ENCODE data around the gene RGMA.

The RGMA gene

DNA sequence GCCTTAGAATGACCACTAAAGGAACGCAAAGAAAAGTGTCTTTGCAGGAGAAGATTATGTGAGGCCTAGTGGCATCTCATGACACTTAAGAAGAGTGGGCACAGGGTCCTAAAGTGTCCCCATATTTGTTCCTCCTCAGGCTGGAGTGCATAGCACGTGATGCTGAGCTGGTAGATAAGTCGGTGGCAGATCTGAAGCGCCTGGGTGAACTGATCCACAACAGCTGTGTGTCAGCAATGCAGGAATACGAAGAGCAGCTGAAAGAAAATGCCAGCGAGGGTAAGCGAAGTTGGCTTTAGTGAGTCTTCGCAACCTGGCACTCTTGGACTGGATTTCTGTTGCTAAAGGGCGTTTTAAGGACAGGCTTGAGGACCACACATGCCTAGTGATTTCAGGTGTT is 96.3 kb downstream of the RGMA start:
- no peak for DNase-seq (ENCODE audit: low spot score)
- in situ Hi-C loops (cut with MboI; ENCODE audit: low sequenced_read_pairs, unreplicated experiment) = no loop called here
- TF ChIP-seq, protein P1, sequence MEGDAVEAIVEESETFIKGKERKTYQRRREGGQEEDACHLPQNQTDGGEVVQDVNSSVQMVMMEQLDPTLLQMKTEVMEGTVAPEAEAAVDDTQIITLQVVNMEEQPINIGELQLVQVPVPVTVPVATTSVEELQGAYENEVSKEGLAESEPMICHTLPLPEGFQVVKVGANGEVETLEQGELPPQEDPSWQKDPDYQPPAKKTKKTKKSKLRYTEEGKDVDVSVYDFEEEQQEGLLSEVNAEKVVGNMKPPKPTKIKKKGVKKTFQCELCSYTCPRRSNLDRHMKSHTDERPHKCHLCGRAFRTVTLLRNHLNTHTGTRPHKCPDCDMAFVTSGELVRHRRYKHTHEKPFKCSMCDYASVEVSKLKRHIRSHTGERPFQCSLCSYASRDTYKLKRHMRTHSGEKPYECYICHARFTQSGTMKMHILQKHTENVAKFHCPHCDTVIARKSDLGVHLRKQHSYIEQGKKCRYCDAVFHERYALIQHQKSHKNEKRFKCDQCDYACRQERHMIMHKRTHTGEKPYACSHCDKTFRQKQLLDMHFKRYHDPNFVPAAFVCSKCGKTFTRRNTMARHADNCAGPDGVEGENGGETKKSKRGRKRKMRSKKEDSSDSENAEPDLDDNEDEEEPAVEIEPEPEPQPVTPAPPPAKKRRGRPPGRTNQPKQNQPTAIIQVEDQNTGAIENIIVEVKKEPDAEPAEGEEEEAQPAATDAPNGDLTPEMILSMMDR (IDR thresholded peaks at IDR 0.05; ENCODE audit: borderline replicate concordance, control extremely low read depth, extremely low read depth, insufficient read depth, missing control alignments) = no peak

DNA sequence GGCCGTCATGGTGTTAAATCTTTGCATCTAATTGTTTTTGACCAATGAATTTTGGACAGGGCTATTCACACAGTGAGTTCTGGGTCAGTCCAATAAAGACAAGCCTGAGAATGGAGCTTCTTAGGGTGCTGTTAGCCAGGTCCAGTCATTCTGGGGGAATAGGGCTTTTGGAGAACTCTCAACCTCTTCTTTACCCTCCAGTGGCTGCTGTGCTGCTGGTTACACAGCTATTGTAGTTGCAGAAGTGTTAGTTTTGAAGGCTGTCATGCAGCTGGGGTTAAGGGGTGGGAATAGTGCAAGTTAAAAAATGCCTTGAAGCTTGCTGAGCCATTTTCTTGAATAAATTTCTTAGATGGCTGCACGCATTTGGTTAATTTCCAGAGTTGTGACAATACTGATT is 99.0 kb downstream of the RGMA start:
- in situ Hi-C loops (cut with MboI; ENCODE audit: low sequenced_read_pairs, unreplicated experiment) = no loop called here
- DNase-seq (ENCODE audit: low spot score) = no peak
- TF ChIP-seq, protein P1 (IDR thresholded peaks at IDR 0.05; ENCODE audit: borderline replicate concordance, control extremely low read depth, extremely low read depth, insufficient read depth, missing control alignments) = no peak

DNA sequence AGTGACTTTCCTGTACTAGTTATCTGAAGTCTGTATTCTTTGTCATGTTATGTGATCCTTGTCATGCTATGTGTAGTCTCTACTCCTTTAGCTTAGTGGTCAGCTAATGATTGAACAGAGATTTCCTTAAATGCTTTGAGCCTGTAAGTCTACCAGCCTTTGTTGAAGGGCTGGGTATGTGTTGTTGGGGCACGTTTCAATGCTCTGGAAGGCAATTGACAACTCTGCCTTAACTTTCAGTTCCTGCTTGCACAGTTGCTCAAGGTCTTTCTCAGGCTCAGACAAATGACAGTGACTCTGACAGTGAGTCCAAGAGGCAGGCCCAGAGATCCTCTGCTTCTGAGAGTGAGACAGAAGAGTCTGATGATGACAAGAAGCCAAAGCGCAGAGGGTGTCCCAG is 99.5 kb downstream of the RGMA start:
- in situ Hi-C loops (cut with MboI; ENCODE audit: low sequenced_read_pairs, unreplicated experiment) = no loop called here
- no peak for DNase-seq (ENCODE audit: low spot score)
- TF ChIP-seq, protein P1 (IDR thresholded peaks at IDR 0.05; ENCODE audit: borderline replicate concordance, control extremely low read depth, extremely low read depth, insufficient read depth, missing control alignments) = no peak
